Suppressor macrophage treated with lipopolysaccharide for 1 hour (primary cell): Measurements from ENCODE around the gene OR51A4.
"Not testable (repeated sequence)": the region's sequence is repeated elsewhere in the genome, so short reads cannot be mapped to it uniquely, and the experiment has no call there.

Experiments
- DNase-seq, 3 donors: peaks; one replicate each; pipeline ENCODE4 v3.0.0-alpha.2; 2020 to 2022

Gene OR51A4

GRCh38 chr11:4947505-4947904 is at the start of gene OR51A4:
TSS of gene OR51A4 (minus strand) at chr11:4947605. CDS start at chr11:4947100, 505 bp downstream.
- DNase-seq, result no peak

GRCh38 chr11:4994551-4994950 is 47.1 kb upstream of the OR51A4 start, which contains the start of gene OR51L1:
TSS of gene OR51L1 (plus strand) at chr11:4994851. CDS start at chr11:4998983, 4,132 bp downstream.
- DNase-seq, result no peak

- no peak for DNase-seq
These were observed 43.7 kb upstream of the OR51A4 start for GRCh38 chr11:4991060-4991459.

- no peak for DNase-seq
These were observed 36.4 kb upstream of the OR51A4 start for GRCh38 chr11:4983841-4984240.

- DNase-seq, result no peak
These were observed 35.3 kb upstream of the OR51A4 start for GRCh38 chr11:4982678-4983077.

GRCh38 chr11:4979036-4979435 is 31.6 kb upstream of the OR51A4 start:
- no peak for DNase-seq

- no peak for DNase-seq
These were observed 28.0 kb upstream of the OR51A4 start for GRCh38 chr11:4975436-4975835.

GRCh38 chr11:4962816-4963215 is 15.4 kb upstream of the OR51A4 start:
- DNase-seq, result no peak

- no peak for DNase-seq
These were observed 13.5 kb upstream of the OR51A4 start for GRCh38 chr11:4960877-4961276.

- no peak for DNase-seq
These were observed 10.0 kb upstream of the OR51A4 start for GRCh38 chr11:4957396-4957795.

- not testable (repeated sequence) for DNase-seq
These were observed 8.2 kb upstream of the OR51A4 start, which contains the start of gene OR51A2 for GRCh38 chr11:4955613-4956012. TSS of gene OR51A2 (minus strand) at chr11:4955713. CDS start at chr11:4955713, 0 bp downstream.

GRCh38 chr11:4936745-4937144 is 10.7 kb downstream of the OR51A4 start:
- no peak for DNase-seq

- no peak for DNase-seq
These were observed 14.7 kb downstream of the OR51A4 start for GRCh38 chr11:4932751-4933150.

GRCh38 chr11:4926608-4927007 is 20.8 kb downstream of the OR51A4 start:
- no peak for DNase-seq

- DNase-seq, result no peak
These were observed 23.2 kb downstream of the OR51A4 start, which contains the start of gene OR51G1 for GRCh38 chr11:4924239-4924638. TSS of gene OR51G1 (minus strand) at chr11:4924339. CDS start at chr11:4924339, 0 bp downstream.

- DNase-seq, result no peak
These were observed 25.1 kb downstream of the OR51A4 start for GRCh38 chr11:4922304-4922703.

- no peak for DNase-seq
These were observed 25.6 kb downstream of the OR51A4 start for GRCh38 chr11:4921796-4922195.

GRCh38 chr11:4919250-4919649 is 28.2 kb downstream of the OR51A4 start, which contains the start of gene OR51G2:
TSS of gene OR51G2 (minus strand) at chr11:4919350. CDS start at chr11:4915663, 3,687 bp downstream.
- no peak for DNase-seq

- DNase-seq, result no peak
These were observed 30.8 kb downstream of the OR51A4 start for GRCh38 chr11:4916581-4916980.

GRCh38 chr11:4903484-4903883 is 43.9 kb downstream of the OR51A4 start, which contains the start of gene OR51A7:
TSS of gene OR51A7 (plus strand) at chr11:4903783. CDS start at chr11:4907370, 3,587 bp downstream.
- no peak for DNase-seq
